Measurements from ENCODE around the gene VASN.

- TF ChIP-seq CTCF (IDR thresholded peaks at IDR 0.05; ENCODE audit: low read depth, low read length, poor library complexity, severe bottlenecking), result no peak
- no peak for TF ChIP-seq EZH2phosphoT487 (IDR thresholded peaks at IDR 0.05; ENCODE audit: borderline replicate concordance, low read length)
These were observed 15.4 kb downstream of the VASN start for GRCh38 chr16:4386951-4387565.

All from DOHH2 (cell line).